Raji (cell line): ENCODE data around the gene KEAP1.

Experiments
- POLR2A ChIP-seq: IDR thresholded peaks from 2 replicates; pipeline ENCODE4 v1.6.1; 2011; ENCODE audit warnings: low read depth, low read length, control low read depth; ENCODE audit not compliant: insufficient read depth

Gene KEAP1

DNA sequence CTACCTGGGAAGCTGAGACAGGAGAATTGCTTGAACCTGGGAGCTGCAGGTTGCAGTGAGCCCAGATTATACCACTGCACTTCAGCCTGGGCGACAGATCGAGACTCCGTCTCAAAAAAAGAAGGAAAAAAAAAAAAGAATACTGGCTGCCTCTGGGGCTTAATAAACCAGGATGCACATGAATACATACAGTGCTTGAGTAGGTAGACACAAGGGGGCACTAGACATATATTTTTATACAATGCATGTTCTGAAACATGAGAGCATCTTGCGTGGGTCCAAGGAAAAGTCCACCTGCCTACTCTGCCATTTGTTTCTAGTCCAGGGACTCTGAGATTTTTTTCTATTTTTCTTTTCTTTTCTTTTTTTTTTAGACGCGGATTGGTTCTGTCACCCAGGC, 31.2 kb downstream of the KEAP1 start:
- TF ChIP-seq POLR2A, result no peak

DNA sequence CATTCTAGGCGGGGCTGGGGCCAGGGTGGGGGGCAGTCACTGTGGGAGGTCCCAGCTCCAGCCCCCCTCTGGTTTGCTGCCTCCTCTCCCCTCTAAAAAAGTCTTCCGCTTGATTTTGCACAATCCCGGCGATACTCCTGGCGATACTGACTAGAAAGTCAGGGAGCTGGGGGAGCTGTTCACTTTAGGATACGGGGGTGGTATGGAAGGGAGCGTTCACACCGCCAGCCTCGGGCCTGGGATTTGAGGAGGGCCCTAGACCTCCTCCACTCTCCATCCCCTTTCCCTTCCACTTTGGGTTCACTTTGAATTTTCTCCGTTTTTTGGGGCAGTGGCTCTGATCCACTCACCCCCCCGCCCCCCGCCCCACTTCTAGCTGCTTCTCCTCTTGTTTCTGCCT, 35.0 kb downstream of the KEAP1 start:
- no peak for TF ChIP-seq POLR2A

DNA sequence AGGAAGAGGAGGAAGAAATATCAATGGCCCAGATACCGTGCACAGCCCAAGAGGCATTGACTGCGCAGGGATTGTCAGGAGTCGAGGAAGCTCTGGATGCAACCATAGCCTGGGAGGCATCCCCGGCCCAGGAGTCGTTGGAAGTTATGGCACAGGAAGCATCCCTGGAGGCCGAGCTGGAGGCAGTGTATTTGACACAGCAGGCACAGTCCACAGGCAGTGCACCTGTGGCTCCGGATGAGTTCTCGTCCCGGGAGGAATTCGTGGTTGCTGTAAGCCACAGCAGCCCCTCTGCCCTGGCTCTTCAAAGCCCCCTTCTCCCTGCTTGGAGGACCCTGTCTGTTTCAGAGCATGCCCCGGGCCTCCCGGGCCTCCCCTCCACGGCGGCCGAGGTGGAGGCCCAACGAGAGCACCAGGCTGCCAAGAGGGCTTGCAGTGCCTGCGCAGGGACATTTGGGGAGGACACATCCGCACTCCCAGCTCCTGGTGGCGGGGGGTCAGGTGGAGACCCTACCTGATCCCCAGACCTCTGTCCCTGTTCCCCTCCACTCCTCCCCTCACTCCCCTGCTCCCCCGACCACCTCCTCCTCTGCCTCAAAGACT, 36.0 kb downstream of the KEAP1 start:
- no peak for TF ChIP-seq POLR2A

DNA sequence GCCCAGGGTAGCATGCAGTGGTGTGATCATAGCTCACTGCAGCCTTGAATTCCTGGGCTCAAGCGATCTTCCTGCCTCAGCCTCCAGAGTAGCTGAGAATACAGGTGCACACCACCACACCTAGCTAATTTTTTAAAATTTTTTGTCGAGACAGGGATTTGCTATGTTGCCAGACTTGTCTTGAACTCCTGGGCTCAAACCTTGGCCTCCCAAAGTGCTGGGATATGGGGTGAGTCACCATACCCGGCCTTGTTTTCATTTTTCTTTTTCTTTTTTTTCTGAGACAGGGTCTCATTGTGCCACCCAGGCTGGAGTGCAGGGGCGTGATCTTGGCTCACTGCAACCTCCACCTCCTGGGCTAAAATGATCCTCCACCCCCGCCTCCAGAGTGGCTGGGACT, 38.7 kb downstream of the KEAP1 start:
- TF ChIP-seq POLR2A, result no peak

DNA sequence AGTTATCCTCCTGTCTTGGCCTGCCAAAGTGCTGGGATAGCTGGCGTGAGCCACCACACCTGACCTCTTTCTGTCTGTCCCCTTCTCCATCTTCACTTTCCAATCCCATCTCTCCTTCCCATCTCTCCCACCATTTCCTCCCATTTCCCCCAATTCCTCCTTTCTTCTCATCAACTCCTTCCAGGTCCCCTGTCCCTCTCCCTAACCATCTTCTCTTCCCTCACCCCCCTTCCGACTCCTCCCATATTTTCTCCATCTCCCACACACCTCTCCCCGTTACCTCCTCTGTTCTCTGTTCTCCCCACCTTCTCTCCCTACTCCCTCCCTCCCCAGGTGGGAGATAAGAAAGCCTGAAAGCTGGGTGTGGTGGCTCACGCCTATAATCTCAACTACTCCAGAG, 40.6 kb downstream of the KEAP1 start:
- TF ChIP-seq POLR2A, result no peak

DNA sequence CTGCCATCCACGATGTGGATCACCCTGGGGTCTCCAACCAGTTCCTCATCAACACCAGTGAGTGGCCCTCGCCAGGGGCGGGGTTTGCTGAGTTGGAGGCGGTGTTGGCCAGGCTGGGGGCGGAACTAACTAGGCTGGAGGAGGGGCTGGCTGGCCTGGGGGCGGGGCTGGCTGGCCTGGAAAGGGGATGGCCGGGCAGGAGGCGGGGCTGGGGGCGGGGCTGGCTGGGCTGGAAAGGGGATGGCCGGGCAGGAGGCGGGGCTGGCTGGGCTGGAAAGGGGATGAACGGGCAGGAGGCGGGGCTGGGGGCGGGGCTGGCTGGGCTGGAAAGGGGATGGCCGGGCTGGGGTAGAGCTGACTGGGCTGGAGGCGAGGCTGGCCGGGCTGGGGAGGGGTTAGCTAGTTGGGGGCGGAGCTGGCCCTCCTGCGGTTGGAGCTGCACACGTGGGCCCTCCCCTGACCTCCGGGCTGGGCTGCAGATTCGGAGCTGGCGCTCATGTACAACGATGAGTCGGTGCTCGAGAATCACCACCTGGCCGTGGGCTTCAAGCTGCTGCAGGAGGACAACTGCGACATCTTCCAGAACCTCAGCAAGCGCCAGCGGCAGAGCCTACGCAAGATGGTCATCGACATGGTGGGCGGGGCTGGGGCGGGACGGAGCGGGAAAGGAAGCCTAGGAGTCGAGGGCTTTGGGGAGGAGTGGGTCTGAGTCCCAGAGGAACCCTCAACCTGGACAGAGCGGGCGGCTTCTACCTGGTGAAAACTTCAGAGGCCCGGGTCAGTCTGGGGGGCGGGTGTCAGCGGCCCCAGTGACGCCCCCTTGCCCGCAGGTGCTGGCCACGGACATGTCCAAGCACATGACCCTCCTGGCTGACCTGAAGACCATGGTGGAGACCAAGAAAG, 41.9 kb downstream of the KEAP1 start:
- TF ChIP-seq POLR2A, result no peak

DNA sequence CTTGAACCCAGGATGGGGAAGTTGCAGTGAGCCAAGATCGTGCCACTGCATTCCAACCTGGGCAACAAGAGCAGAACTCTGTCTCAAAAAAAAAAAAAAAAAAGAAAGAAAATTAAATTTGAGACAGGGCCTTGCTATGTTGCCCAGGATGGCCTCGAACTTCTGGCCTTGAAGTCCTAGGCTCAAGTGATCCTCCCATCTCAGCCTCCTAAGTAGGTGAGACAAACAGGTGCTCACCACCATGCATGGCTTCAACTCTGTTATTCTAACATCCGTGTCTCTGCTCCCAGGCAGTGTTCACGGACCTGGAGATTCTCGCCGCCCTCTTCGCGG, 42.5 kb downstream of the KEAP1 start:
- no peak for TF ChIP-seq POLR2A

DNA sequence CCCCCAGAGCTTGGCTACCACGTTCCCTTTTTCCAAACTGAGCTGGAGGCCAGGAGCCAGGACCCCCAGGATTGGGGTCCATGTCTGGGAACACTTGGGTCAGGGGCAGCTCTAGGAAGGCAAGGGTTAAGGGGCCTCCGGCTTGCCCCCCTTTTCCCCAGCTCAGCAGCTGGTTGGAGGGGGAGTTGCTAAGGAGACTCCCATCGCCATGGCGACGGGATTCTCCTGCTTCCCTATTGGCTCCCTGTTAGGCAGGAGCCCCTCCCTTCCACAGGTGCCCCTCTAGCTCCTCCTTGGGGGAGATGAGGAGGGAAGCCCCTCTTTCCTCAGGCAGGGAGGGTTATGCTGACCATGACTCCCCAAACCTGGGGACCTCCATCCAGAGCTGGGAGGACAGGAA, 48.9 kb downstream of the KEAP1 start:
- TF ChIP-seq POLR2A, result no peak

DNA sequence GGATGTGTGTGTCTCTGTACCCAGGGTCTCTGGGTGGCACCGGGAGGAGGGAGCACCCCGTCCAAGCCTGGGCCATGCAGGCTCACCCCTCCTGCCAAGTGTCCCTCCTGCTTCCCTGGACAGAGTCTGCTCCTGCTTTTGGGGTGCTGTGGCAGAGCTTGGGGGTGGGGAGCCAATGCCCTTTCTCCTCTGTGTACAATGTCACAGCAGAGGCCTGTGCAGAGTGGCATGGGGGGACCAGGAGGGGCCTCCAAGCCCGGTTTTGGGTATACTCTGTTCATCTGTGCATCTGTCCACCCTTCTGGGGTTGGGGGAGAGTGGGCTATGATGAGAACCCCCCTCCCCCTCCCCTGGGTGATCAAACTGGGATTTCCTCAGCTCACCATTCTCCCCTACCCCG, 49.3 kb downstream of the KEAP1 start:
- TF ChIP-seq POLR2A, result no peak

DNA sequence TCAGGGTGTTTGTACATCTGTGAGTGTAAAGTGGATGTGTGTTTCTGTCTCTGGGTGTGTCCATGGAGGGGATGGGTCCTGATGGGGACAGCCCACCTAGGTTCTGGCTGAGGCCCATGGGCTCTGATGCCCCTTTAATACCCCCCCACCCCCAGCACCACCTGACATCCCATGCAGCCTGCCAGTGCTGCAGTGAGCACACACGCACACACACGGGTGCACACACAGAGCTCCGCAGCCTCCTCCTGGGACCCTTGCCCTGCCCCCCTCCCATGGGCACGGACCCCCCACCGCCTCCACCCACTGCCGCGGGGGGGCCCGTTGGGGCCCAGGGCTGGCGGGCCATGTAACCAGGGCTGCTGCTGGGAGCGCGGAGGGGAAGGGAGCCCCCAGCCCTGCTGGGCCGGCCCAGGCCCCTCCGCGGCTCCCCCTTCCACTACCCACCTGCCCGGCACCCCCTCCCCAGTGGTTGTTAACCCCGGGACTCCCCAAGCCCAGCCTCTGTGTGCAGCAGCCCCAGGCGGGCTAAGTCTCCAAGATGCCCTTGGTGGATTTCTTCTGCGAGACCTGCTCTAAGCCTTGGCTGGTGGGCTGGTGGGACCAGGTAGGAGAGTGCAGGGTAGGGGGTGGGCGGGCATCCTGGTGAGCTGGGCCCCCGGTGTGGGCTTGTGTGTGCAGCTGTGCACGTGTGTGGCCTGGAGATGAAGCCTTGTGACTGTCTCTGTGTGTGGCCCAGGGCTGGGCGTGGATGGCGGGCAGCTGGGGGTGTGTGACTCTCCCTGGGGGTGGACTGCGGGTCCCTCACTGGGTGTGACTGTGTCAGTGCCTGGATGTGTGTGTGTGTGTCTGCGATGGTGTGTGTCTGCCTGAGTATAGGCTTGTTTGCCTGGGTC, 50.2 kb downstream of the KEAP1 start:
- no peak for TF ChIP-seq POLR2A

DNA sequence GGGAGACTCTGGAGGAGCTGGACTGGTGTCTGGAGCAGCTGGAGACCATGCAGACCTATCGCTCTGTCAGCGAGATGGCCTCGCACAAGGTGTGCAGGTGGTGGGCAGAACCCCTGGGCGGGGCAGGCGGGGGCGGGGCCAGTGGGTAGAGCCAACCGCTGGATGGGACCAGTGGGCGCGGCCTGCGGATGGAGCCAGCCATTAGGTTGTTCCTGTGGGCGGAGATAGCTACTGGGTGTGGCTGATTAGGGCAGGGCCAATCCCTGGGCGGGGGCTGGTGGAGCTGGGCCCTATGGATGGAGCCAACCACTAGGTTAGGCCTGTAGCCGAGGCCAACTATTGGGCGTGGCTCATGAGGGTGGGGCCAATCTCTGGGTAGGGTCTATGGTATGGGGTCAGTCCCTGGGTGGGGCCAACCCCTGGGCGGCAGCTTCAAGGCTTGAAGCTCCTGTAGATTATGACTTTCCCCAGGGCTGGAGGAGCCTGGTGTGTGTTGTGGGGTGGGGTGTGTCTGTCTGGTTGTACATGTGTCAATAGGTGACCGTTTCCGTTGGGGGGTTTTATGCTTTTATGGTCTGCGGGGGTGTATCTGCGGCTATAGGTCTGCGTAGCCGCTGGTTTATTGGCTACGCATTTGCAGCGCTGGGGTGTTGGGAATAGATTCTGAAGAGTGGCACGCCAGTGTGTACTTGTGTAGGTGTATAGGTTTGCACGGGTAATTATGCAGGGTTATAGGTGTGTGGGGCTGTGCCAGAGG, 52.1 kb downstream of the KEAP1 start:
- TF ChIP-seq POLR2A, result no peak

DNA sequence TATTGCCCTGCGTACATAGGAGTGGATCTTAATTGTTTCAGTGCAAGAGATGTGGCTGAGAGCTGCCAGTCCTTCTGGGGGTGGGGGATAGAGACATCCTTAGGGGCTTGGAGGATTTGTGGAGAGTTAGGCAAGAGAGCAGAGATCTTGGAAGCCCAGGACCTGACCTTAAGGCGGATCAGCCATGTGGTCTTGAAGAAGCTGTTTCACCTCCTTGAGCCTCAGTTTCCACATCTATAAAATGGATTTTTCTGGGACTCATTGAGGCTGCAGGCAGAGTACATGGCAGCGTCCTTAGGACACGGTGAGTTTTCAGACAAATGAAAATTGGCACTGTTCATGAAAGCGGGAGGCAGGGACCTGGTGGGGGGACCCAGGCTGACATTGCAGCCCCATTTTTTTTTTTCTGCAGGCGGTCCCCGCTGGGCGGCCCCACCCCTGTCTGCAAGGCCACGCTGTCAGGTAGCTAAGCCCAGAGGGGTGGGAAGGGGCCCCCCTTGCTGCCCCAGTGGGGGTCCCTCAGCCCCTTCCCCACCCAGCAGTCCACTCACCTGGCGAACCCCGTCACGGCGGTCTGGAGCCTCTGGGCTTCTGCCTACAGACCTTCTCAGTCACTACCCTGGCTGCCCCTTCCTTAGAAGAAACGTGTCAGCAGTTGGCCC, 52.8 kb downstream of the KEAP1 start:
- TF ChIP-seq POLR2A, result no peak

DNA sequence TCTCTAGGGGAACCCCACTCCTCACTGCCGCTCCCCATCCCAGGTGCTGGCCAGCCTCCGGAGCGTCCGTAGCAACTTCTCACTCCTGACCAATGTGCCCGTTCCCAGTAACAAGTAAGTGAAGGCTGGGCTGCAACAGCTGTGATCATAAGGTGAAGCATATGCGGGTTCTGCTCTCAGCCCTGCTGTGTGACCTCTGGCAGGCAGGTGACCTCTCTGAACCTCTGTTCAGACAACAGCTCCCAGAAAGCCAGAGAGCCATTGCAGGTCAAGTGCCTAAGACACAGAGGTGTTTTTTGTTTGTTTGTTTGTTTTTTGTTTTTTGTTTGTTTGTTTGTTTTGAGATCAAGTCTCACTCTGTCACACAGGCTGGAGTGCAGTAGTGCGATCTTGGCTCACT, 54.1 kb downstream of the KEAP1 start:
- TF ChIP-seq POLR2A, result no peak

DNA sequence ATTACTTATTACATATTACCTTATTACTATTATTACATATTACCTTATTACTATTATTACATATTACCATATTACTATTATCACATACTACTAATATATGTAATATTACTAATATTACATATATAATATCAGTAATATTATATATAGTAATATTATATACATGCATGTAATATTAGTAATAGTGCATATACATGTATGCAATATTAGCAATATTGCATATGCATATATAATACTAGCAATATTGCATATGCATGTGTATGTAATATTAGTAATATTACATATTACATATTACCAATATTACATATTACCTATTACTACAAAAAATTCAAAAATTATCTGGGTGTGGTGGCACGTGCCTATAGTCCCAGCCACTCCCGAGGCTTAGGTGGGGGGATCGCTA, 60.5 kb downstream of the KEAP1 start:
- no peak for TF ChIP-seq POLR2A
